HG03025 (cell line): ENCODE data around the gene LRCH4.
"Not testable (repeated sequence)": the region's sequence is repeated elsewhere in the genome, so short reads cannot be mapped to it uniquely, and the experiment has no call there.

Experiments
- ATAC-seq: cut with Tn5 transposase; IDR thresholded peaks from one replicate; pipeline ENCODE4 v1.9.1; 2021; ENCODE audit warnings: mild to moderate bottlenecking, moderate library complexity; ENCODE audit not compliant: unreplicated experiment, low FRiP score

The LRCH4 gene

DNA sequence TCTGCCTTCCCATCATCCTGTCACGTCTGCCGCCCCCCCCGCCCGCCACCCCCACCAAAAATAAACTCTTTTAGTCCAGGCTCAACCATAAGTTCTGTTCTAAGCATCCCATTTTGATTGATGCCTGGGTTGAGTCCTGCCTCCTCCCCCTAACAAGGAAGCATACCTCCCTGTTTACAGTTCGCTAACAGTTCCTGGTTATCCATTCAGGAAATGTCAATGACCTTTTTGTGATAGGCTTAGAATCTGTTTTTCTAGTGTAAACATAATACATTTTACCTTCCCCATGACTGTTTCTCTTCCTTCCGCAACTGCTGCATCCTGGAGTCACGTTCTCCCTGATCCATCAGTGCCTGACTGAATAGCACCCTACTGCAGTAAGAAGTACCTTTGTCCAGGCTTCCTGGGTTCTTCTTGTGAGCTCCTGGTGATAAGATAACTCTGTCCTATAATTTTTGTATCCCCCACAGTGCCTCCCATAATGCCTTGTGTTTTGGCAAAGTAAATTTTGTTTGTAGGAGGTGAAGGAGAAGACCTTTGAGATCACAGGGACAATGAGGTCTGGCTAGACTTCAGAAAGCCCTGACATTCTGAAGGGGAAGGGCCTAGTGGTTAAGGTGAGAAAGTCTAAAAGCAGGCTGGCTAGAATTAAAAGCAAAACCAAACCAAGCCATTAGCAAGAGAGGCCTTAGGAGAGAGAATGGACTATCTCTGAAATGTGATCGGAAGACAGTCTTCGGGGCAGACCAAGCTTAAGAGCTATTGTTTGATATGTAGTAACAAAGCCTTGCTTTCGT is 39.6 kb downstream of the LRCH4 start:
- no peak for ATAC-seq

- ATAC-seq = no peak
Measured at GRCh38 chr7:100545360-100546128, 40.4 kb downstream of the LRCH4 start.

- ATAC-seq = no peak
Measured at GRCh38 chr7:100544967-100545359, 41.0 kb downstream of the LRCH4 start.

DNA sequence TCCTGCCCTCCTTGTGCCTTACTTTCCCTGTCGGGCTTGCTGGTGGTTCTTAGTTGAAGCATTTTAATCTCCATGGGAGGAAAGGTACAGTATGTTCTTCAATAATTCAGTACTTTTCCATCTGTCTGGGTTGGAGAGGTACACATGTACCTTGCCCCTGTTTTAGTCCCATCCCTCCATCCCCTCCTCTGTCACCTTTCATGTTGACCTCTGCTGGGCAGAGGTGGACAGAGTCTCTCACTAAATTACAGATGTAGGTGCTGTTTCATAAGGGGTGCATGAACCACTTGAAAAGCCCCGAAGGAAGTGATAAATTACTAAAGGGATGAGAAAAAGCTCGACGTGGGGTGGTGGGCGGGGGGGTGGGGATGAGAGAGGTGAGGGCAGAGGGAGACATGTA is 41.5 kb downstream of the LRCH4 start:
- no peak for ATAC-seq

GRCh38 chr7:100543586-100543985 is 42.3 kb downstream of the LRCH4 start:
- ATAC-seq = no peak

GRCh38 chr7:100541309-100541708 is 44.6 kb downstream of the LRCH4 start:
- not testable (repeated sequence) for ATAC-seq

- no peak for ATAC-seq
Measured at GRCh38 chr7:100540073-100540723, 45.7 kb downstream of the LRCH4 start.

DNA sequence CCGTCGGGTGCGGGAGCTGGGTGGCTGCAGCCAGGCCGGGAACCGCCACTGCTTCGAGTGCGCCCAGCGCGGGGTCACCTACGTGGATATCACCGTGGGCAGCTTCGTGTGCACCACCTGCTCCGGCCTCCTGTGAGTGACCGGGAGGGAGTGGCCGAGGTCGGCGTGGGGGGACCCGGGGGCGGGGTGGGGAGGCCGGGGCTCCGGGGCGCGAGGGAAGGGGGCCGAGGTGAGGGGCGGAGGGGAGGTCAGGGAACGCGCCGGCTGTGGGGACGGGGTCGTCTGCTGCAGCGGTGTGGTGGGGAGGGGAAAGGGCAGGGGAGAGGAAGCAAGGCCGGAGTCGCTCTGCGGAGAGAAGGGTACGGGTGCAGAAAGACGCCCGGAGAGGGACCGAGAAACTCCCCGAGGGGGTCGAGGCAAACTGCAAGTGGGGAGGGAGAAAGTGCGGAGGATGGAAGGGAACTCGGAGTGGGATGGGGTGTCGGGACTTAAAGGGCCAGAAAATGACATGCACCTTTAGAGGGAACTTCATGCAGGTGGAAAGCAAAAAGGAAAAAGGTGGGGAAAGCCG is 46.4 kb downstream of the LRCH4 start:
- no peak for ATAC-seq

- ATAC-seq = peak; percentile 96
Measured at GRCh38 chr7:100538654-100539435, 47.1 kb downstream of the LRCH4 start, which contains the start of gene AGFG2. AGFG2 (plus strand) TSS chr7:100539203; CDS start chr7:100539347, 144 bp downstream.

GRCh38 chr7:100538348-100538653 is 47.6 kb downstream of the LRCH4 start:
- ATAC-seq = no peak

GRCh38 chr7:100536695-100537094 is 49.2 kb downstream of the LRCH4 start:
- ATAC-seq = not testable (repeated sequence)

GRCh38 chr7:100535982-100536381 is 49.9 kb downstream of the LRCH4 start:
- ATAC-seq = not testable (repeated sequence)

DNA sequence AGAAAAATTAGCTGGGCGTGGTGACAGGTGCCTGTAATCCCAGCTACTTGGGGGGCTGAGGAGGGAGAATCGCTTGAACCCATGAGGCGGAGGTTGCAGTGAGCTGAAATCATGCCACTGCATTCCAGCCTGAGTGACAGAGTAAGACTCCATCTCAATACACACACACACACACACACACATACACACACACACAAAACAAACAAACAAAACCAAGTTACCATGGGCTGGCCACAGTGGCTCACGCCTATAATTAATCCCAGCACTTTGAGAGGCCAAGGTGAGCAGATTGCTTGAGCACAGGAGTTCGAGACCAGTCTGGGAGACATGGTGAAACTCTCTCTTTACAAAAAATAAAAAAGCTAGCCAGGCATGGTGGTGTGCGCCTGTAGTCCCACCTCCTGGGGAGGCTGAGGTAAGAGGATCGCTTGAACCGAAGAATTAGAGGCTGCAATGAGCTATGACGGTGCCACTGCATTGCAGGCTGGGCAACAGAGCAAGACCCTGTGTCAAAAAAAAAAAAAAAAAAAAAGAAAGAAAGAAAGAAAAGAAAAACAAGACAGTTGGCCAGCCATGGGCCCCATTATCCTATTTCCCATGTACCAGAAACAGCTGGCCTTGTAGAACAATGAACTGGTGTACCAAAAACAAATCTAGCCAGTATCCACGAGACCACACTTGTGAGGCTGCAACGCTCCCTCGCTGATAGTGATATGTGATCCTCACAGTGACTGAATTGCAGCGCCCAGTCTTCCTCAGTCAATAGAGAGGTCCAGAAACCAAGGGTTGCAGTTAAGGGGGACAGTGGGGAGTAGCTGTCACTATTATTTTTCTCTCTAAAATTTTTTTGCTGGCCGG is 53.5 kb downstream of the LRCH4 start:
- no peak for ATAC-seq

- ATAC-seq = not testable (repeated sequence)
Measured at GRCh38 chr7:100528108-100528866, 57.6 kb downstream of the LRCH4 start.
